Astrocyte of the spinal cord (primary cell): ENCODE measurements around the gene FUBP3.

Experiments used
- DNase-seq: peaks from one replicate; pipeline ENCODE4 v3.0.0; 2011; ENCODE audit warnings: low read depth, low spot score
- H3K4me3 ChIP-seq: 2 replicates; pipeline ENCODE4 v1.5.1; 2011; ENCODE audit warnings: low read depth, mild to moderate bottlenecking, low read length, moderate library complexity
- CTCF ChIP-seq: IDR thresholded peaks from 2 replicates; pipeline ENCODE4 v1.5.1; 2012; ENCODE audit warnings: low read depth, mild to moderate bottlenecking, low read length, inconsistent platforms
- in situ Hi-C: cut with HindIII; loops from 2 replicates; pipeline ENCODE4 v1.10.0; 2017; ENCODE audit warnings: low sequenced_read_pairs

The FUBP3 gene

GRCh38 chr9:130543368-130543767, 36.0 kb upstream of the FUBP3 start:
- DNase-seq: no peak
- no peak for TF ChIP-seq CTCF
- H3K4me3 ChIP-seq: no peak overlapping the region
- in situ Hi-C loops: no loop called here

- TF ChIP-seq CTCF: no peak
- no peak for DNase-seq
- no peak overlapping the region for H3K4me3 ChIP-seq
- in situ Hi-C loops: no loop called here
Observed at GRCh38 chr9:130543859-130544258, 35.5 kb upstream of the FUBP3 start.

DNA sequence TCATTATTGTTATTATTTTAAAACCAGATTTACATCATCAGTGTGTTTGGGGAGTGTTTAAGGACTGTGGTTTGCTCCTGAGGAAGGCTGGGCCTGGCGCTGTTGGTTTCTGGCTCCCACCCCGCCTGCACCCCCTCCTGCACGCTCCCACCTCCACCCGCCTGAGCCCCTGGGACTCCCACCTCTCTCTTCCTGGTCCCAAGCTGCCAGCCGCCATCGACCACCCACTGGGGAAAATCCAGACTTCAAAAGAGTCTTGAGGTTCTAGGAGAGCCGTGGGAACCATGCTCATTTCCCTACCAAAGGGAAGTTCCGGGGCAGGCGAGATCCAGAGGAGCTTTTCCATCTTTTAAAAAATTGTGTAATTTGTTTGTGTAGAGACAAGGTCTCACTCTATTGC, 35.0 kb upstream of the FUBP3 start:
- H3K4me3 ChIP-seq: no peak overlapping the region
- no peak for TF ChIP-seq CTCF
- in situ Hi-C loops: no loop called here
- no peak for DNase-seq

DNA sequence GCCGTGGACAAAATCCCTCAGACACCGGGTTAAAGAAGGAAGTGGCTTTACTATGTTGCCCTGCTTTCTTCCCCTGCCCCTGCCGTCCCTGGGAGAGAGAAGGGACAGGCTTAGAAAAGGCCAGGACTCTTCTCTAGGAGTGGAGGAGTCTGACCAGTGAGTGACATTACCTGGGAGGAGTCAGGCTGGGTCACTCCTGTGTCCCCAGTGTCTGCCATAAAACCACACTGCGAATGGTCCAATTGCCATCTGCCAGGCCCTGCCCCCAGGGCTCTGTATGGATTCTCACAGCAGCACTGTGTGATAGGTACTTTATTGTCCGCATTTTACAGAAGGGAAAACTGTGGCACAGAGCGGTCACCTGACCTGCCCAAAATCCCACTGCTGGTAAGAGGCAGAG, 31.3 kb upstream of the FUBP3 start:
- TF ChIP-seq CTCF: no peak
- in situ Hi-C loops: no loop called here
- DNase-seq: no peak
- no peak overlapping the region for H3K4me3 ChIP-seq

- no peak for TF ChIP-seq CTCF
- no peak for DNase-seq
- in situ Hi-C loops: no loop called here
- no peak overlapping the region for H3K4me3 ChIP-seq
Observed at GRCh38 chr9:130549093-130549735, 30.2 kb upstream of the FUBP3 start.

GRCh38 chr9:130554606-130555005, 24.8 kb upstream of the FUBP3 start:
- no peak for DNase-seq
- in situ Hi-C loops: no loop called here
- H3K4me3 ChIP-seq: no peak overlapping the region
- TF ChIP-seq CTCF: no peak

DNA sequence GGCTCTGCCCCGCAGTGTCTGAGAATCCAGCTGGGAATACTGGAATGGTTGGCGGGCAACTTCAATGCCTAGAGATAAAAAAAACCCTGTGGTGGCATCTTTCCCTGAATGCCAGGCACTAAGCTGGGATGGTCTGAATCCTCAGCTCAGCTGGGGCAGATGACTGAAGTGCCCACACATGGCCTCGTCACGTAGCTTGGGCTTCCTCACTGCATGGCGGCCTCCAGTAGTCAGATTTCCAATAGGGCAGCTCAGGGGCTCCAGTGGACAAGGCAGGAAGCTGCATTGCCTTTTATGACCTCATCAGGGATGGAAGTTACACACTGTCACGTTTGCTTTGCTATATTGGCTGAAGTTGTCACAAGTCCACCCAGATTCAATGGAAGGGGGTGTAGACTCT, 24.3 kb upstream of the FUBP3 start:
- TF ChIP-seq CTCF: no peak
- in situ Hi-C loops: no loop called here
- no peak for DNase-seq
- no peak overlapping the region for H3K4me3 ChIP-seq
